ENCODE results near the gene TASP1.
A peak's percentile ranks its signal among the peaks of the same experiment; 100 is the strongest.
"Not testable (repeated sequence)": the region's sequence is repeated elsewhere in the genome, so short reads cannot be mapped to it uniquely, and the experiment has no call there.

TASP1 gene

GRCh38 chr20:13517831-13518230 lies 120.9 kb downstream of the TASP1 start:
- in situ Hi-C loops (cut with MboI; ENCODE audit: low pct_unique_long_range_greater_than_20kb, low sequenced_read_pairs) = loop anchor here (25.0 kb wide), 1 partner anchor 106 kb away; no protein-coding TSS in a partner anchor
- DNase-seq = no peak

- DNase-seq = no peak
Observed at GRCh38 chr20:13515796-13516558, 122.8 kb downstream of the TASP1 start.

GRCh38 chr20:13515291-13515690 lies 123.4 kb downstream of the TASP1 start:
- in situ Hi-C loops (cut with MboI; ENCODE audit: low pct_unique_long_range_greater_than_20kb, low sequenced_read_pairs) = loop anchor here (25.0 kb wide), 1 partner anchor 103 kb away; no protein-coding TSS in a partner anchor
- no peak for DNase-seq

More at GRCh38 chr20:13515796-13516558, 122.8 kb downstream of the TASP1 start:
- in situ Hi-C loops (cut with MboI; ENCODE audit: low pct_unique_long_range_greater_than_20kb, low sequenced_read_pairs) = loop anchor here (25.0 kb wide), 1 partner anchor 104 kb away; no protein-coding TSS in a partner anchor

- in situ Hi-C loops (cut with MboI; ENCODE audit: low pct_unique_long_range_greater_than_20kb, low sequenced_read_pairs) = loop anchor here (25.0 kb wide), 1 partner anchor 99 kb away; no protein-coding TSS in a partner anchor
- DNase-seq = no peak
Observed at GRCh38 chr20:13510837-13511488, 127.8 kb downstream of the TASP1 start.

GRCh38 chr20:13507646-13508045 lies 131.1 kb downstream of the TASP1 start:
- DNase-seq = no peak
- in situ Hi-C loops (cut with MboI; ENCODE audit: low pct_unique_long_range_greater_than_20kb, low sequenced_read_pairs) = loop anchor here (25.0 kb wide), 1 partner anchor 95 kb away; no protein-coding TSS in a partner anchor

- in situ Hi-C loops (cut with MboI; ENCODE audit: low pct_unique_long_range_greater_than_20kb, low sequenced_read_pairs) = loop anchor here (25.0 kb wide), 1 partner anchor 89 kb away; no protein-coding TSS in a partner anchor
- no peak for DNase-seq
Observed at GRCh38 chr20:13501500-13501899, 137.2 kb downstream of the TASP1 start.

GRCh38 chr20:13494019-13494418 lies 144.7 kb downstream of the TASP1 start:
- DNase-seq = no peak

GRCh38 chr20:13493143-13493542 lies 145.6 kb downstream of the TASP1 start:
- in situ Hi-C loops (cut with MboI; ENCODE audit: low pct_unique_long_range_greater_than_20kb, low sequenced_read_pairs) = no loop called here
- no peak for DNase-seq

More at GRCh38 chr20:13494019-13494418, 144.7 kb downstream of the TASP1 start:
- in situ Hi-C loops (cut with MboI; ENCODE audit: low pct_unique_long_range_greater_than_20kb, low sequenced_read_pairs) = no loop called here

GRCh38 chr20:13492001-13492481 lies 146.7 kb downstream of the TASP1 start:
- in situ Hi-C loops (cut with MboI; ENCODE audit: low pct_unique_long_range_greater_than_20kb, low sequenced_read_pairs) = no loop called here
- DNase-seq = peak; percentile 10

GRCh38 chr20:13487202-13487601 lies 151.5 kb downstream of the TASP1 start:
- in situ Hi-C loops (cut with MboI; ENCODE audit: low pct_unique_long_range_greater_than_20kb, low sequenced_read_pairs) = no loop called here
- no peak for DNase-seq

- DNase-seq = no peak
- in situ Hi-C loops (cut with MboI; ENCODE audit: low pct_unique_long_range_greater_than_20kb, low sequenced_read_pairs) = no loop called here
Observed at GRCh38 chr20:13486694-13487093, 152.0 kb downstream of the TASP1 start.

- in situ Hi-C loops (cut with MboI; ENCODE audit: low pct_unique_long_range_greater_than_20kb, low sequenced_read_pairs) = no loop called here
Observed at GRCh38 chr20:13485576-13485975, 153.2 kb downstream of the TASP1 start.

GRCh38 chr20:13485019-13485418 lies 153.7 kb downstream of the TASP1 start:
- in situ Hi-C loops (cut with MboI; ENCODE audit: low pct_unique_long_range_greater_than_20kb, low sequenced_read_pairs); DNase-seq: not testable (repeated sequence)

More at GRCh38 chr20:13485576-13485975, 153.2 kb downstream of the TASP1 start:
- no peak for DNase-seq

- DNase-seq; in situ Hi-C loops (cut with MboI; ENCODE audit: low pct_unique_long_range_greater_than_20kb, low sequenced_read_pairs): not testable (repeated sequence)
Observed at GRCh38 chr20:13483472-13483871, 155.3 kb downstream of the TASP1 start.

- DNase-seq = no peak
- in situ Hi-C loops (cut with MboI; ENCODE audit: low pct_unique_long_range_greater_than_20kb, low sequenced_read_pairs) = no loop called here
Observed at GRCh38 chr20:13478366-13478765, 160.4 kb downstream of the TASP1 start.

GRCh38 chr20:13474467-13474866 lies 164.3 kb downstream of the TASP1 start:
- in situ Hi-C loops (cut with MboI; ENCODE audit: low pct_unique_long_range_greater_than_20kb, low sequenced_read_pairs) = no loop called here

GRCh38 chr20:13469262-13469661 lies 169.5 kb downstream of the TASP1 start:
- in situ Hi-C loops (cut with MboI; ENCODE audit: low pct_unique_long_range_greater_than_20kb, low sequenced_read_pairs) = no loop called here

More at GRCh38 chr20:13474467-13474866, 164.3 kb downstream of the TASP1 start:
- DNase-seq = no peak

GRCh38 chr20:13468166-13468565 lies 170.6 kb downstream of the TASP1 start:
- DNase-seq = no peak
- in situ Hi-C loops (cut with MboI; ENCODE audit: low pct_unique_long_range_greater_than_20kb, low sequenced_read_pairs) = no loop called here

More at GRCh38 chr20:13469262-13469661, 169.5 kb downstream of the TASP1 start:
- no peak for DNase-seq

GRCh38 chr20:13464702-13465101 lies 174.0 kb downstream of the TASP1 start:
- in situ Hi-C loops (cut with MboI; ENCODE audit: low pct_unique_long_range_greater_than_20kb, low sequenced_read_pairs) = no loop called here
- DNase-seq = no peak

All from KBM-7 (cell line).